Hepatocyte (in vitro differentiated cells): ENCODE measurements around the gene PHKB.

ENCODE experiments used
- CTCF ChIP-seq: fragments of 200-600 bp; sonication (generic); IDR thresholded peaks from 2 replicates; pipeline ENCODE4 v1.5.1; 2016; ENCODE audit warnings: antibody characterized with exemption, mild to moderate bottlenecking; ENCODE audit not compliant: poor library complexity
- EZH2 ChIP-seq: fragments of 200-600 bp; sonication (generic); IDR thresholded peaks from 2 replicates; pipeline ENCODE4 v1.6.1; 2016; ENCODE audit warnings: antibody characterized with exemption, mild to moderate bottlenecking, borderline replicate concordance
- EZH2phosphoT487 ChIP-seq: fragments of 200-600 bp; sonication (generic); IDR thresholded peaks from one replicate; pipeline ENCODE4 v1.6.1; 2018; ENCODE audit warnings: antibody characterized with exemption, mild to moderate bottlenecking, low read depth, moderate library complexity; ENCODE audit not compliant: unreplicated experiment, severe bottlenecking

DNA sequence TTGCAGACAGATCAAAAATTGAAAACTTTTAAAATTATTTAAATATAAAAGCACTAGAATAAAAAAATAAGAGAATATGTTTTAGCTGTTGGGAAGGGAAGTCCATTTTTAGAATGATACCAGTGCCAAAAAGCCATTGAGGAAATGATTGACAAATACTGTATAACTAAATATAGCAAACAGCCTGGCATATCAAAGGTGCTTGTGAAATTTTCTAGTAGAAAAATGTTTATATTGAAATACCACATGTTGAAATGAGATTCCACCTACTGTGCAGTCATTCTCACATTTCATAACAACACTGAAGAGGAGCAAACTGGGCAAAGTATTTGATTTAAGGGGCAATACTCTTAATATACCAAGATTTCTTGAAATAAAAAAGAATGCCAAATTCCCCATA is 183.5 kb downstream of the PHKB start:
- TF ChIP-seq CTCF (no peak), EZH2 (no peak), EZH2phosphoT487 (no peak)
